ENCODE results near the gene MAP3K6. TPM values are rescaled to one million over a fixed set of nuclear protein-coding genes. Genes with fewer than 3 reads are reported as not detected.

Gene MAP3K6
- total RNA-seq, 1 experiment from 2014 or later: 25.1 TPM

DNA sequence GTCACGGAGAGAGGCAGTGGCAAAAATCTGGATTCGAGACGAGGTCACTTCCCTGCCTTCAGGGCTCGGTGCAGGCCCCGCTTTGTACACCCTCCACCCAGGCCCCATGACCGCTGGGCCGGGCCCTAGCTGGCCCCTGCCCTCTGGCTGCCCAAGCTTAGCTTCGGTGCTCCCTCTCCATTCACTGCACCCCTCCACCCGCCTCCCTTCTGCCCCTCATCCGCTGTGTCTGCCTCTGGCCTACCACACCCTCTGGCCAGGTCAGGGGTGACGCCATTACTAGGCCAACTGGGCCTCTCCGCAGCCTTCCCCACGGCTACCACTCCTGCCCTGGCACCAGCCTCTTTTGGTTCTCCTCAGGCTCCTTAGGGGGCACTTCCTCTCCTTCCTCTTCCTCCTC, 16.9 kb upstream of the MAP3K6 start:
- no peak overlapping the region for H3K4me3 ChIP-seq
- CTCF ChIA-PET: interaction anchor here (0.6 kb wide), 1 partner anchor 141 kb away, joined by 4 read pairs; no protein-coding TSS in a partner anchor
- no peak overlapping the region; the same call in 1 of the 2 replicates for H3K4me2 ChIP-seq
- H3K9me3 ChIP-seq (ENCODE audit: insufficient read depth, low read depth): no peaks in the 10 kb centered on the region
- H4K20me1 ChIP-seq (ENCODE audit: insufficient read depth): no peaks in the 10 kb centered on the region
- no peaks in the 10 kb centered on the region for H3K4me1 ChIP-seq (replicated peaks; ENCODE audit: insufficient read depth)
- no peak overlapping the region for H3K27ac ChIP-seq
- H3K27me3 ChIP-seq (ENCODE audit: insufficient read depth, low read depth): no peaks in the 10 kb centered on the region
- H3K36me3 ChIP-seq (ENCODE audit: low read depth): no peaks in the 10 kb centered on the region
- no peaks in the 10 kb centered on the region for H3K9me2 ChIP-seq (ENCODE audit: insufficient read depth)
- TF ChIP-seq EZH2 (IDR thresholded peaks at IDR 0.05; ENCODE audit: low read depth): no peak
- TF ChIP-seq, protein P1, sequence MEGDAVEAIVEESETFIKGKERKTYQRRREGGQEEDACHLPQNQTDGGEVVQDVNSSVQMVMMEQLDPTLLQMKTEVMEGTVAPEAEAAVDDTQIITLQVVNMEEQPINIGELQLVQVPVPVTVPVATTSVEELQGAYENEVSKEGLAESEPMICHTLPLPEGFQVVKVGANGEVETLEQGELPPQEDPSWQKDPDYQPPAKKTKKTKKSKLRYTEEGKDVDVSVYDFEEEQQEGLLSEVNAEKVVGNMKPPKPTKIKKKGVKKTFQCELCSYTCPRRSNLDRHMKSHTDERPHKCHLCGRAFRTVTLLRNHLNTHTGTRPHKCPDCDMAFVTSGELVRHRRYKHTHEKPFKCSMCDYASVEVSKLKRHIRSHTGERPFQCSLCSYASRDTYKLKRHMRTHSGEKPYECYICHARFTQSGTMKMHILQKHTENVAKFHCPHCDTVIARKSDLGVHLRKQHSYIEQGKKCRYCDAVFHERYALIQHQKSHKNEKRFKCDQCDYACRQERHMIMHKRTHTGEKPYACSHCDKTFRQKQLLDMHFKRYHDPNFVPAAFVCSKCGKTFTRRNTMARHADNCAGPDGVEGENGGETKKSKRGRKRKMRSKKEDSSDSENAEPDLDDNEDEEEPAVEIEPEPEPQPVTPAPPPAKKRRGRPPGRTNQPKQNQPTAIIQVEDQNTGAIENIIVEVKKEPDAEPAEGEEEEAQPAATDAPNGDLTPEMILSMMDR (conservative IDR thresholded peaks at IDR 0.05): no peak
- POLR2A ChIA-PET (ENCODE audit: unreplicated experiment): no interaction called here
- no peak for DNase-seq
- BruUV-seq (replicated peaks): no TSS peak
- no peaks in the 10 kb centered on the region for H3F3A ChIP-seq (ENCODE audit: insufficient read depth, low read depth)
- no peak overlapping the region for H2AFZ ChIP-seq
- H3K79me2 ChIP-seq (ENCODE audit: low read depth): no peaks in the 10 kb centered on the region
- intact Hi-C loops (cut with micrococcal nuclease; ENCODE audit: unreplicated experiment): loop anchor here (2.0 kb wide), 1 partner anchor 17 kb away; the partner anchor contains the start of gene MAP3K6

DNA sequence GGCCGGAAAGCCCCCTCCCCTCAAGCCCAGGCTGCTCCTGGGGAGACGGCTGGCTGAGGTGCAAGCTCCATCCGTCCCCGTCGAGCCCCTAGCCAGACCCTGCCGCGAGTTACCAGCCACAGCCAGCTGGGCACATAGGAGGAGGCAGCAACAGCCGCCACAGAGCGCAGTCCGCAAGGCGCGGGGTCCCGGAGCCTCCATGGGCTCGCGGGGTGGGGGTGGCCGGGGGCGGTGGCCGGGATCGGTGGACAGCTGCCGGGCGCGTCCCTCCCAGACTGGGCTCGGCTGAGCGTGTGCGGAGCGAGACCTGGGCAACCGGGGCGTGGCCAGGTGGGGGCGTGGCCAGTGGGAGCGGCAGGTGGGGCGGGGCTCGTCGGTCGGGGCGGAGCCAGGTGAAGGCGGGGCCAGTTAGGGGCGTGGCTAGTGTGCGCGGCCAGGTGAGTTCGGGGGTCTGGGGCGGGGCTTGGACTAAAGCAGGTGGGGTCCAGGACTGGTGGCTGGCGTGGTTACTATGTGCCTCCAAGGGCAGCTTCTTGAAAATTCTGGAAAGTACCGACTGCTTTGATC, 16.4 kb upstream of the MAP3K6 start, which contains the start of gene CD164L2:
TSS of gene CD164L2 (minus strand) at position 295 of the 567 bp plus-strand sequence. CDS start at position 201, 94 bp downstream.
- Histone ChIP-seq H3K27ac (no peak within 1 kb of the TSS), H3K4me2 (peak within 1 kb of the TSS; percentile 63; the same call in 1 of the 2 replicates)
- CTCF ChIA-PET: interaction anchor here (0.6 to 1.4 kb wide), 2 partner anchors 14 to 17 kb away, joined by 4 to 5 read pairs; no protein-coding TSS in a partner anchor

DNA sequence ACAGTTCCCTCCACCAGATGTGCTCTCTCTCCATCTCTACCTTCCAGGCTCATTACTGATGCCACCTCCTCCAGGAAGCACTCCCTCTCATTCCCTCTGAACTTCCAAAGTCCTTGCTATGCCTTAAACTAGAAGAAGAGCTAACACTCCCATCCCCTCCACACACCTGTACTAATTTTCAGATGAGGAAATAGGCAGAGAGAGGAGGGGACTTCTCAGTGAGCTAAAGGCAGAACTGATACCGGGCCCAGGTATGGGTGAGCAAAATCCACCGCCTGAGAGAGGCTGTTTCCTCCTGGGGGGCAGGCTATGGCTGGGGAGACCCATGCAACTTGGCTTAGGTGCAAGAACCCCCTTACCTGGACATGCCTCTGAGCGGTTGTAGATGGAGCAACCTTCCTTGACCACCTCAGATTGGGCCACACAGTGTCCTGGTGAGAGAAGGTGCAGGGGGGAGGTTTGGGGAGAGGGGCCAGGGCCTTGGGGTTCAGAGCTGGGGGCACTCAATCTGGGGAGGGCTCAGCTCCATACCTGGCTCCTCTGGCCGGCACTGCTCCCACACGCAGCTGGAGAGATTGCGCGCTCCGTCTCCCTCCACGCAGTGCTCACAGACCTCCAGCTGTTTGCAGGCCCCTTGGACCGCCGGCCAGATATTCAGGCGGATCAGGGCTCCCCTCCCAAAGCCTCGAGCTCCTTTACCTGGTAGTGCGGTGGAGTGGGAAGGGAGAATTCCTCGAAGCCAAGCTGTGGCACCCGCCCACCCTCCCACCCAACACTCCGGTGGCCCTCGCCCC, 15.4 kb upstream of the MAP3K6 start:
- H3K27ac ChIP-seq: no peak overlapping the region
- H3K79me2 ChIP-seq (ENCODE audit: low read depth): no peaks in the 10 kb centered on the region
- H3K4me3 ChIP-seq: no peak overlapping the region
- H3K36me3 ChIP-seq (ENCODE audit: low read depth): no peaks in the 10 kb centered on the region
- H3K27me3 ChIP-seq (ENCODE audit: insufficient read depth, low read depth): no peaks in the 10 kb centered on the region
- H3K4me2 ChIP-seq: no peak overlapping the region
- ChIA-PET POLR2A (ENCODE audit: unreplicated experiment) (interaction anchor here (0.5 to 0.6 kb wide), 2 partner anchors 39 to 387 kb away, joined by 5 to 7 read pairs; no protein-coding TSS in a partner anchor), CTCF (interaction anchor here (0.6 to 1.4 kb wide), 3 partner anchors 13 to 1218 kb away, joined by 3 to 8 read pairs (median 4); no protein-coding TSS in a partner anchor)
- H4K20me1 ChIP-seq (ENCODE audit: insufficient read depth): no peaks in the 10 kb centered on the region
- H2AFZ ChIP-seq: no peak overlapping the region
- intact Hi-C loops (cut with micrococcal nuclease; ENCODE audit: unreplicated experiment): loop anchor here (2.0 kb wide), 1 partner anchor 15 kb away; the partner anchor contains the start of gene MAP3K6
- H3F3A ChIP-seq (ENCODE audit: insufficient read depth, low read depth): no peaks in the 10 kb centered on the region
- no TSS peak for BruUV-seq (replicated peaks)
- H3K4me1 ChIP-seq (replicated peaks; ENCODE audit: insufficient read depth): no peaks in the 10 kb centered on the region
- no peaks in the 10 kb centered on the region for H3K9me3 ChIP-seq (ENCODE audit: insufficient read depth, low read depth)
- H3K9me2 ChIP-seq (ENCODE audit: insufficient read depth): no peaks in the 10 kb centered on the region
- no peak for TF ChIP-seq EZH2 (IDR thresholded peaks at IDR 0.05; ENCODE audit: low read depth)
- TF ChIP-seq, protein P1 (conservative IDR thresholded peaks at IDR 0.05): no peak
- DNase-seq: no peak

More for the DNA sequence above, 16.4 kb upstream of the MAP3K6 start, which contains the start of gene CD164L2:
- Histone ChIP-seq H3F3A (ENCODE audit: insufficient read depth, low read depth) (no peaks in the 10 kb centered on the region), H3K27me3 (ENCODE audit: insufficient read depth, low read depth) (no peaks in the 10 kb centered on the region), H3K9me3 (ENCODE audit: insufficient read depth, low read depth) (no peaks in the 10 kb centered on the region), H3K36me3 (ENCODE audit: low read depth) (no peaks in the 10 kb centered on the region), H3K79me2 (ENCODE audit: low read depth) (no peaks in the 10 kb centered on the region), H2AFZ (no peak within 1 kb of the TSS), H4K20me1 (ENCODE audit: insufficient read depth) (no peaks in the 10 kb centered on the region), H3K9me2 (ENCODE audit: insufficient read depth) (no peaks in the 10 kb centered on the region), H3K4me1 (replicated peaks; ENCODE audit: insufficient read depth) (no peaks in the 10 kb centered on the region), H3K4me3 (no peak within 1 kb of the TSS)
- no TSS peak for BruUV-seq (replicated peaks)
- POLR2A ChIA-PET (ENCODE audit: unreplicated experiment): interaction anchor here (0.5 kb wide), 1 partner anchor 388 kb away, joined by 7 read pairs; no protein-coding TSS in a partner anchor
- TF ChIP-seq, protein P1 (conservative IDR thresholded peaks at IDR 0.05): no peak
- TF ChIP-seq EZH2 (IDR thresholded peaks at IDR 0.05; ENCODE audit: low read depth): no peak
- intact Hi-C loops (cut with micrococcal nuclease; ENCODE audit: unreplicated experiment): loop anchor here (2.0 kb wide), 1 partner anchor 16 kb away; the partner anchor contains the start of gene MAP3K6
- peak in 1 of 2 experiments; percentile 73 for DNase-seq

Measured in PC-9 (cell line).